Measurements from ENCODE around the gene DNAJB6. TPM values are rescaled to one million over a fixed set of nuclear protein-coding genes. Genes with fewer than 3 reads are reported as not detected.

Gene DNAJB6
- total RNA-seq, 2 donors from 2014 or later = 78.0 to 81.8 TPM

- TF ChIP-seq CTCF (IDR thresholded peaks at IDR 0.05) = peak; percentile 13
- Histone ChIP-seq H3K27ac (peak overlapping the region; percentile 30), H3K27me3 (no peaks in the 10 kb centered on the region), H3K9me3 (no peaks in the 10 kb centered on the region), H3K9ac (ENCODE audit: low read depth in 2 of 2, low read length in 2 of 2) (no peak overlapping the region), H3K36me3 (no peaks in the 10 kb centered on the region), H3K4me3 (no peak overlapping the region), H3K4me1 (no peaks in the 10 kb centered on the region)
- DNase-seq = peak; percentile 34
- intact Hi-C loops (cut with DNase I) = no loop called here
Observed at GRCh38 chr7:157397731-157398691, 61.2 kb downstream of the DNAJB6 start.

DNA sequence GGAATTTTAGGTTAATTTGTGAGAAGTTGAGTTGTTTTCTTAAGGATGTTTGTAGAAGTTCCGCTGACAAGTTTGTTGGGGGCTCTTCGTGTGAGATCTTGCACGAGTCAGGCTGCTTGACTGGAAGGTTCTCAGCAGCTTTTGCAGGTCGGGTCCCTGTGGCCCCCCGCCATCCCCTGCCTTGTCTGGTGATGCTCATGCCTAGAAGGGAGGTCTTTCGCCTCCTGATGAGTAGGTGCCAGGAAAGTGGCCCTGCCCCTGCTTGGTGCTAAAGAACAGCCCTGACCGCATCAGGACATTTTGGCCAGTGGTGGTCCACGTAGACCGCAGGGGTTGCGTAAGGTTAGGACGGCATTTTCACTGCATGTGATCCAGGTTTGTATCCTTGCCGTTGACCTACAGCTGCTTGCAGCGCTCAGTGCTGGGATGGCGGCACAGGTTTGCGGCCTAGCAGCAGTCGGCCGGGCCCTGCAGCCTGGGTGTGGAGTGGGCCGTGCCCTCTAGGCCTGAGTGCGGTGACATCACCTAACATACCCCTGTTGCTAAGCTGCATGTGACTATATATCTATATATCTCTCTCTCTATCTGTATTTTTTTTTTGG is 62.4 kb downstream of the DNAJB6 start:
- H3K27ac ChIP-seq = no peak overlapping the region
- no peaks in the 10 kb centered on the region for H3K9me3 ChIP-seq

DNA sequence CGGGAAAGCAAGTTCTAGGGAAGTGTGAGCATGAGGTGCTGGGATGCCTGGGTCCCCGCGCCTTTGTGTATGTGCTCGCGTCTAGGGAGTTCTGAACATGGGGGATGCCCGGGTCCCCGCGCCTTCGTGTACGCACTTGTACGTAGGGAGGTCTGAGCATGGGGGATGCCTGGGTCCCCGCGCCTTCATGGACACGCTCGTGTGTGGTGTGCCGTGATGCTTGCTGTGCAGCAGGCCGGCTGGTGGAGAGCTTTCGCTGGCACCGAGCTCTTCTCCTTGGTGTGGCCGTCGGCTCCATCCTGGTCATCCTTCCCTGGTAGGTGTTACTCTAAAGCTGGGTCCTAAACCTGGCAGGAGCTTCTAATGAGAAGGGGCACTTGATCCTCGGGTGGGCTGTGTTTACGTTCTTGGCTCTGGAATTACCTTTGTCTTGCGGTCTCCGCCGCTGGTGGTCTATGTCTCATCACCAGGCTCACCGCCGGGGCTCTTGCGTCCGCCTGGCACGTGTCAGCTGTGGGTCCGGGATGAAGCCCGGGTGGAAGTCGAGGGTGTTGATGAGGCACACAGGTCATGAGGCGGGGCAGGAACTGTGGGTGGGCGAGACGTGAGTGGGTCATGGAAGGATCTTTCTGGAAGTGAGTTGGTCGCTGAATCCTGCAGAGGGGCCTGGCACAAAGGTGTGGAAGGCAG is 63.5 kb downstream of the DNAJB6 start:
- TF ChIP-seq CTCF (IDR thresholded peaks at IDR 0.05) = no peak
- Histone ChIP-seq H3K9ac (ENCODE audit: low read depth in 2 of 2, low read length in 2 of 2) (no peak overlapping the region), H3K4me1 (no peaks in the 10 kb centered on the region), H3K4me3 (no peak overlapping the region), H3K9me3 (no peaks in the 10 kb centered on the region), H3K36me3 (no peaks in the 10 kb centered on the region), H3K27me3 (no peaks in the 10 kb centered on the region), H3K27ac (no peak overlapping the region)
- DNase-seq = no peak
- intact Hi-C loops (cut with DNase I) = no loop called here

More for the DNA sequence above, 62.4 kb downstream of the DNAJB6 start:
- DNase-seq = no peak
- no peak overlapping the region for H3K9ac ChIP-seq (ENCODE audit: low read depth in 2 of 2, low read length in 2 of 2)
- no peak for TF ChIP-seq CTCF (IDR thresholded peaks at IDR 0.05)
- no peaks in the 10 kb centered on the region for H3K36me3 ChIP-seq
- H3K4me1 ChIP-seq = no peaks in the 10 kb centered on the region
- no peaks in the 10 kb centered on the region for H3K27me3 ChIP-seq
- no peak overlapping the region for H3K4me3 ChIP-seq
- intact Hi-C loops (cut with DNase I) = no loop called here

DNA sequence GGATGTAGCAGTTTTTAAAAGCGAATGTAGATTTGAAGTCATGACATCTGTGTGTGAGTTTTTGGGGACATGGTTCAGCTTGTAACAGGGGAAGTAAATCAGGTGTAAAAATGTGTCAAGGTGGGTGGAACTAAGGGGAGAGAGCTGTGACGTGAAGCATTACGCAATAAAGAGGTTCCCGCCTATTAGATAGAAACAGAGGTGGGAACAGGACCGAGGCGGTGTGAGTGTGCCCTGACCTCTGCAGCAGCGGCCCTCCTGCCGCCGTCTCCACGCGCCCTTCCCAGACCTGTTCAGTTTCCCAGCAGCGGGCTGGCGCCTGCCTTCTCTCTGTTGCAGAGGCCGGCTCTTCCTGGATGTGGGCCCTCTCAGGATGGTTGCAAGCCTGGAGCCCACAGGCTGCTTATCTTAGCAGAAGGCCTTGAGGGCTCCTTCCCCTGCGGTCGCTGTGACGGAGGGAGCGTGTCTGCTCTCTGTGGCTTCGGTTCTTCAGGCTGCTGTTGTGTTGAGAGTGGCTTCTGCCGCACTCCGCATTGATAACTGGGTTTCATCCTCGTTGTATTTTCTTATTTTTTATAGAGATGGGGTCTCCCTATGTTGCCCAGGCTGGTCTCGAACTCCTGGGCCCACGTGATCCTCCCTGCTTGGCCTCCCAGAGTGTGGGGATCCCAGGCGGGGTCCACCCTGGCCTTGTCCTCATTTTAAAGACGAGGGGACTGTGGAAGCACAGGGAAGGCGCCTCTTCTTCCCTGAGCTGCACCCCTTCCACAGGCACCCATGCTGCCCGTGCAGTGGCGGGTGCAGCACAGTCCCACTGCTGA is 65.0 kb downstream of the DNAJB6 start:
- H3K9me3 ChIP-seq = no peaks in the 10 kb centered on the region
- no peak for DNase-seq
- H3K27me3 ChIP-seq = no peaks in the 10 kb centered on the region
- H3K9ac ChIP-seq (ENCODE audit: low read depth in 2 of 2, low read length in 2 of 2) = no peak overlapping the region
- no peaks in the 10 kb centered on the region for H3K36me3 ChIP-seq
- TF ChIP-seq CTCF (IDR thresholded peaks at IDR 0.05) = no peak
- H3K4me3 ChIP-seq = no peak overlapping the region
- H3K27ac ChIP-seq = no peak overlapping the region
- intact Hi-C loops (cut with DNase I) = no loop called here
- no peaks in the 10 kb centered on the region for H3K4me1 ChIP-seq

DNA sequence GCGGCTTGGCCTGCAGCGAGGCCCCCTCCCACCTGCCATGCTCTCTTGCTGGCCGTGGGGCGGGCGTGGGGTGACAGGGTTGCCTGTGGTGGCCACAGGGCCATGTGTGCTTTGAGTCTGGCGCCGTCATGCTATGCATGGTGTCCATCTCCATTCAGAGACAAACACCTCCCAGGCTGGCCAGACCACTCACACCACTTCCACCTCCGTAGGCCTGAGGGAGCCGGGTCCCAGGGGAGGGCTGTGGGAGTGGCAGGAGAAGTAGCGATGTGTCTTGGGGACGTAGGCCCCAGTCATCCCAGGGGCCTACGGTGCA is 65.5 kb downstream of the DNAJB6 start:
- Histone ChIP-seq H3K9me3 (no peaks in the 10 kb centered on the region), H3K4me1 (no peaks in the 10 kb centered on the region), H3K4me3 (no peak overlapping the region), H3K27ac (no peak overlapping the region), H3K36me3 (no peaks in the 10 kb centered on the region), H3K27me3 (no peaks in the 10 kb centered on the region), H3K9ac (ENCODE audit: low read depth in 2 of 2, low read length in 2 of 2) (no peak overlapping the region)
- DNase-seq = no peak
- intact Hi-C loops (cut with DNase I) = no loop called here
- no peak for TF ChIP-seq CTCF (IDR thresholded peaks at IDR 0.05)
